Lower leg skin (tissue), 3 donors: ENCODE data around the gene PLEKHA6.

Source experiments
- POLR2A ChIP-seq, 2 donors: fragments of 450-650 bp; IDR thresholded peaks; one replicate each; pipeline ENCODE4 v1.6.1; 2016 to 2017; ENCODE audit warnings: antibody characterized with exemption in 2 of 2, mild to moderate bottlenecking in 1 of 2, moderate library complexity in 1 of 2
- TF ChIP-seq, protein P1 (sequence below), 3 donors: fragments of 450-650 bp; IDR thresholded peaks; one replicate each; pipeline ENCODE4 v1.5.1; 2016; ENCODE audit warnings: antibody characterized with exemption in 3 of 3, mild to moderate bottlenecking in 3 of 3, moderate library complexity in 2 of 3

DNA sequence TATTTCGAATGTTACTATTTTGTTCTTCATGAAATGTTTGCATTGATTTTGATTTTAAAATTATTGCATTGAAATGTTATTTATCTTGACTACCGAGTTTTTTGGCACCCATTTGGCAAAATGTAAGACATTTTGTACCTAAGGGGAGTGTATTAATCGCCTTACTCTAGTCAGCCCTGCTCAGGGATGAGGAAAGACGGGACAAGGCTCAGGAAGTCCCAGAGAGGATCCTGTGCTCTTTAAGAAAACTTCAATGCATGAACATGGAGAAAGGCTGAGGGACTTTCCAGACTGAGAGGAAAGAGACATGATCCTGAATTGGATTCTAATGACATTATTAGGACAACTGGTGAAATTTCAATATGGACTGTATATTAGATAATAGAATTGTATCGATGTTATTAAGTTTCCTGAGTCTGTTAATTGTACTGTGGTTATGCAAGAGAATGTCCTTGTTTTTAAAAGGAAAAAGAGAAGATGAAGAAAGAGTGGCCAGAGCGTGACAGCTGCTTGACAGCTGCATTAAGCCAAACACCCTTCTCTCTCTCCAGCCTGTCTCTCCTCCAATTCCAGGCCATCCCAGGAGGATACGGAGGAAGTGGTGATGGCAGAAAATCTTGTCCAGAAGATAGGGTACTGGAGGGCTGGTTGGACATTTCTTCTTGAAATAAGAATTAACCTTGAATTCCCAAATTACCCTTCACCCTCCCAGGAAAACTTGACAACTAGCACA lies 66.0 kb downstream of the PLEKHA6 start:
- TF ChIP-seq, protein P1, sequence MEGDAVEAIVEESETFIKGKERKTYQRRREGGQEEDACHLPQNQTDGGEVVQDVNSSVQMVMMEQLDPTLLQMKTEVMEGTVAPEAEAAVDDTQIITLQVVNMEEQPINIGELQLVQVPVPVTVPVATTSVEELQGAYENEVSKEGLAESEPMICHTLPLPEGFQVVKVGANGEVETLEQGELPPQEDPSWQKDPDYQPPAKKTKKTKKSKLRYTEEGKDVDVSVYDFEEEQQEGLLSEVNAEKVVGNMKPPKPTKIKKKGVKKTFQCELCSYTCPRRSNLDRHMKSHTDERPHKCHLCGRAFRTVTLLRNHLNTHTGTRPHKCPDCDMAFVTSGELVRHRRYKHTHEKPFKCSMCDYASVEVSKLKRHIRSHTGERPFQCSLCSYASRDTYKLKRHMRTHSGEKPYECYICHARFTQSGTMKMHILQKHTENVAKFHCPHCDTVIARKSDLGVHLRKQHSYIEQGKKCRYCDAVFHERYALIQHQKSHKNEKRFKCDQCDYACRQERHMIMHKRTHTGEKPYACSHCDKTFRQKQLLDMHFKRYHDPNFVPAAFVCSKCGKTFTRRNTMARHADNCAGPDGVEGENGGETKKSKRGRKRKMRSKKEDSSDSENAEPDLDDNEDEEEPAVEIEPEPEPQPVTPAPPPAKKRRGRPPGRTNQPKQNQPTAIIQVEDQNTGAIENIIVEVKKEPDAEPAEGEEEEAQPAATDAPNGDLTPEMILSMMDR (IDR thresholded peaks at IDR 0.05) = no peak
- TF ChIP-seq POLR2A (IDR thresholded peaks at IDR 0.05) = no peak
